Rectal smooth muscle tissue (tissue), 1 donor: ENCODE results near the gene UBL3.

Source experiments
- H3K27ac ChIP-seq: one replicate; pipeline ENCODE4 v1.7.0; 2013; ENCODE audit warnings: low read depth, low read length, inconsistent platforms
- H3K27me3 ChIP-seq: one replicate; pipeline ENCODE4 v1.7.0; 2013; ENCODE audit warnings: low read length; ENCODE audit not compliant: control insufficient read depth, insufficient read depth
- H3K36me3 ChIP-seq: one replicate; pipeline ENCODE4 v1.7.0; 2013; ENCODE audit warnings: low read length; ENCODE audit not compliant: control insufficient read depth, insufficient read depth
- H3K4me1 ChIP-seq: one replicate; pipeline ENCODE4 v1.7.0; 2013; ENCODE audit warnings: low read length; ENCODE audit not compliant: control insufficient read depth, insufficient read depth
- H3K4me3 ChIP-seq: one replicate; pipeline ENCODE4 v1.7.0; 2013; ENCODE audit warnings: low read length
- H3K9ac ChIP-seq: one replicate; pipeline ENCODE4 v1.7.0; 2013; ENCODE audit warnings: low read length

UBL3 gene

GRCh38 chr13:29882076-29882475, 31.7 kb upstream of the UBL3 start:
- Histone ChIP-seq H3K27me3 (no peaks in the 10 kb centered on the region), H3K36me3 (no peaks in the 10 kb centered on the region), H3K9ac (no peak overlapping the region), H3K27ac (no peak overlapping the region), H3K4me3 (no peak overlapping the region), H3K4me1 (no peaks in the 10 kb centered on the region)

DNA sequence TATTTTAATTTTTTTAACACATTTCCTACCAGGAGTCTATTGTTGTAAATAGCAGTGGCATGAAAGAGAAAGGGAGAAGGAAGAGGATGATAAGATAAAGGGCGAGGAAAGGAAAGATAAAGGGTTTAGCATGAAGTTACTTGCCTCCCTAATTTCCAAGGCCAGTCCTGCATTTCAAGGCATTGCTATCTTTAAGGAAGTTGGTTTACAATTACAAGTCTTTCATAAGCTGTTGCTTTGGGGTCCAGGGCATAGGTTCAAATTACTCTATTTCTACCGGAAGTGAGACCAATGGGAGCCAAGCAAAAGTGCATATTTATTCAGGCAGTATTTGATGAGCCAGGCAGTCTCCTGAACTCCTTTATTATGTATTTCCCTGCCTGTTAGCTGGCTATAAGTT, 27.7 kb upstream of the UBL3 start:
- no peak overlapping the region for H3K4me3 ChIP-seq
- no peaks in the 10 kb centered on the region for H3K4me1 ChIP-seq
- H3K36me3 ChIP-seq, result no peaks in the 10 kb centered on the region
- no peak overlapping the region for H3K9ac ChIP-seq
- H3K27ac ChIP-seq, result no peak overlapping the region
- H3K27me3 ChIP-seq, result no peaks in the 10 kb centered on the region

- Histone ChIP-seq H3K36me3 (no peaks in the 10 kb centered on the region), H3K4me1 (no peaks in the 10 kb centered on the region), H3K27me3 (no peaks in the 10 kb centered on the region), H3K4me3 (no peak overlapping the region), H3K27ac (no peak overlapping the region), H3K9ac (no peak overlapping the region)
These were observed 27.1 kb upstream of the UBL3 start for GRCh38 chr13:29877456-29878078.

- Histone ChIP-seq H3K27ac (no peak overlapping the region), H3K27me3 (no peaks in the 10 kb centered on the region), H3K9ac (no peak overlapping the region), H3K36me3 (no peaks in the 10 kb centered on the region), H3K4me1 (no peaks in the 10 kb centered on the region), H3K4me3 (no peak overlapping the region)
These were observed 25.2 kb upstream of the UBL3 start for GRCh38 chr13:29875646-29876045.

DNA sequence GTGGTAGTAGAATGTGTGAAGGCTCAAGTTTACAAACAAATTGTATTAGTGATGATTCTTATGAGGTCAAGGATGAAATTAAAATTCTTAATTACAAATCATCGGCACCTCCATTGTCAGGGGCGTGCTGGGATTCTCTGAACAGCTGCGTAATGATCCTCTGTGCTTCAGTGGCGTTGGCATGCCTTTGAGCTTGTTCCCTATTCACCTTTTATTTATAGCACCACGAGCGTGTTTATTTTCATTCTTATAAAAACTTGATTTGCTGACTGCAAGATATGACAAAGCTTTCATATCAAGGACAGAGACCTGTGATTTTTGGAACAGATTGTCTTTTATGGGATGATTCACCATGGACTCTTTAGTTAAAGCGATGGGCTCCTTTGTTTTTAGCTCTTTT, 18.2 kb upstream of the UBL3 start:
- no peaks in the 10 kb centered on the region for H3K36me3 ChIP-seq
- H3K4me1 ChIP-seq, result no peaks in the 10 kb centered on the region
- no peak overlapping the region for H3K9ac ChIP-seq
- H3K4me3 ChIP-seq, result no peak overlapping the region
- H3K27me3 ChIP-seq, result no peaks in the 10 kb centered on the region
- no peak overlapping the region for H3K27ac ChIP-seq

GRCh38 chr13:29865934-29866333, 15.5 kb upstream of the UBL3 start:
- no peaks in the 10 kb centered on the region for H3K36me3 ChIP-seq
- no peaks in the 10 kb centered on the region for H3K4me1 ChIP-seq
- H3K9ac ChIP-seq, result no peak overlapping the region
- H3K27ac ChIP-seq, result no peak overlapping the region
- no peaks in the 10 kb centered on the region for H3K27me3 ChIP-seq
- no peak overlapping the region for H3K4me3 ChIP-seq

- Histone ChIP-seq H3K27me3 (no peaks in the 10 kb centered on the region), H3K4me3 (no peak overlapping the region), H3K36me3 (no peaks in the 10 kb centered on the region), H3K9ac (no peak overlapping the region), H3K4me1 (no peaks in the 10 kb centered on the region), H3K27ac (no peak overlapping the region)
These were observed 11.3 kb upstream of the UBL3 start for GRCh38 chr13:29861694-29862110.

DNA sequence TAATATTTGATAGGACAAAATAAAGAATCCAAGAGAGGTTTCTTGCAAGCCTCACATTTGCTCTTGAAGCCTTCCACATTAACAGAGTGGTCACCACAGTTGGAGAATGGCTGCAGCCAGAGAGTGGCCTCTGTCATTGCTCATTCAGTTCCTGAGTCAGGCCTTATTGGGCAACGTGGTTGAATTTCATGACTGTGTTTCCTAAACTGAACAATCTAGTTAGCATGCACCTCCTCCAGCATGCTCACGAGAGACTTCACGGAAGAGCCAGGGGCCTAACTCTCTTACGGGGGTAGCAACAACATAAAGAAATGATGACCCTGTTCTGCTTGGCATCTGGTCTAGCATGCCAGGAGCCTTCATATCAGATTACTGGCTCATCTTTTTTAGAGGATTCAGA, 9.6 kb upstream of the UBL3 start:
- no peak overlapping the region for H3K9ac ChIP-seq
- no peak overlapping the region for H3K27ac ChIP-seq
- H3K27me3 ChIP-seq, result no peaks in the 10 kb centered on the region
- H3K4me1 ChIP-seq, result no peaks in the 10 kb centered on the region
- no peak overlapping the region for H3K4me3 ChIP-seq
- no peaks in the 10 kb centered on the region for H3K36me3 ChIP-seq

DNA sequence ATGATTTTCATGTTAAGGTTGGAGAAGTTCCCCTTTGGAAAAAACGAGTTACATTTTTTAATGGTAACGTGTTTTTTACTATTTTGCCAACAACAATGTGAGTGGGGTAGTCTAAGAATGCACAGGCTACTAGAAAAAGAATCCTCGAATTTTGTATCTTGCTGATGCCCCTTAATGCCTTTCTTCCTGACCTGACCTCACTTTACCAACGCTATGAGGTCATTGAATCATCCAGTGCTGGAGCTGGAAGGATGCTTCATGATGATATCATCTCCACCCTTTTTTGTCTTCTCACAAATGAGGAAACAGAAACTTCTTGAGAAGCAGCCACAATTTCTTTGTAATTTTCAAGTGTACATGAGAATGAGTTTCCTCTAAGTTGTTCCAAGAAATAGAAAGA, 8.2 kb upstream of the UBL3 start:
- H3K4me1 ChIP-seq, result no peaks in the 10 kb centered on the region
- no peaks in the 10 kb centered on the region for H3K27me3 ChIP-seq
- H3K36me3 ChIP-seq, result no peaks in the 10 kb centered on the region
- H3K9ac ChIP-seq, result no peak overlapping the region
- no peak overlapping the region for H3K4me3 ChIP-seq
- no peak overlapping the region for H3K27ac ChIP-seq

- Histone ChIP-seq H3K4me3 (no peak overlapping the region), H3K9ac (no peak overlapping the region), H3K4me1 (no peaks in the 10 kb centered on the region), H3K27me3 (no peaks in the 10 kb centered on the region), H3K36me3 (no peaks in the 10 kb centered on the region), H3K27ac (no peak overlapping the region)
These were observed 7.8 kb upstream of the UBL3 start for GRCh38 chr13:29858231-29858630.

GRCh38 chr13:29857085-29857484, 6.7 kb upstream of the UBL3 start:
- Histone ChIP-seq H3K4me1 (no peaks in the 10 kb centered on the region), H3K9ac (no peak overlapping the region), H3K27ac (no peak overlapping the region), H3K36me3 (no peaks in the 10 kb centered on the region), H3K4me3 (no peak overlapping the region), H3K27me3 (no peaks in the 10 kb centered on the region)

DNA sequence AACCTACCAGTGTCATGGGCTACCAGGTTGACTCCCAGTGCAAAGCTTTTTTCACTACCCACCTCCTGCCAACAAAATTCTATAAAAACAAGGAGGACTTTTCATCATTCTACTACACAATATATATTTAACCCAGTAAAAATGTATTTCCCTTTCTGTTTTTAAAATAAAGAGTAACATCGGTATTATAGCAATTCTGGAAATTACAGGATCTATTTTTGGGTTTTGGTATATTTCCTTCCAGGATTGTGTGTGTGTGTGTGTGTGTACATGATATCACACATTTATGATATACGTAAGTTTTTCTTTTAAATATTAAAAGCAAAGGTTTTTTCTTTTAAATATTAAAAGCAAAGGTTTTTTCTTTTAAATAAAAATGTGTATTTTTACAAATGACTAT, 6.0 kb upstream of the UBL3 start:
- Histone ChIP-seq H3K4me1 (no peaks in the 10 kb centered on the region), H3K36me3 (no peaks in the 10 kb centered on the region), H3K4me3 (no peak overlapping the region), H3K9ac (no peak overlapping the region), H3K27me3 (no peaks in the 10 kb centered on the region), H3K27ac (no peak overlapping the region)

DNA sequence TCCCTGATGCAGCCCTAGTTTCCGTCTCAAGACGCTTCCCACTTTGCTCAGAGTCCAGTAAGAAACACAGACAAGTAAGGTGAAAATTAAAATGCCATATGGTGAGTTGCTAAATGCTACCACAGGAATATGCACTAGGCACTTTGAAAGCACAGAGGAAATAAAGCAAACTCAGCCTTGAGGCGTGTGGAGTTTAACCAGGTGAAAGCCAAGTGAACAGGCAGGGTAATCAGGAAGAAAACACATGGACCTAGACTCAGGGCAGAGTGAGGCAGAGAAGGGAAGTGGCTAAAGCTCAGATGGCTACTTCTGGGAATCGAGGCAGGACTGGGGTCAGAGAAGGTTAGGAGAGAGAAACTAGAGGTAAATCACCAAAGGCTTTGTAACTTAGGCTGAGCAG, 5.4 kb upstream of the UBL3 start:
- no peak overlapping the region for H3K9ac ChIP-seq
- H3K4me3 ChIP-seq, result no peak overlapping the region
- no peaks in the 10 kb centered on the region for H3K36me3 ChIP-seq
- H3K4me1 ChIP-seq, result no peaks in the 10 kb centered on the region
- no peak overlapping the region for H3K27ac ChIP-seq
- H3K27me3 ChIP-seq, result no peaks in the 10 kb centered on the region
